HEK293T (cell line): ENCODE results near the gene KRT38.

Source experiments
- FOXM1 ChIP-seq: fragments of 450-650 bp; IDR thresholded peaks from 2 replicates; pipeline ENCODE4 v1.6.1; 2017; ENCODE audit warnings: mild to moderate bottlenecking, borderline replicate concordance
- LEF1 ChIP-seq: fragments of 450-650 bp; IDR thresholded peaks from 2 replicates; pipeline ENCODE4 v1.6.1; 2017; ENCODE audit warnings: mild to moderate bottlenecking, borderline replicate concordance
- NFRKB ChIP-seq: fragments of 450-650 bp; IDR thresholded peaks from 2 replicates; pipeline ENCODE4 v1.6.1; 2016; ENCODE audit warnings: mild to moderate bottlenecking, moderate library complexity
- PKNOX1 ChIP-seq: fragments of 450-650 bp; IDR thresholded peaks from 2 replicates; pipeline ENCODE4 v1.6.1; 2016
- SP1 ChIP-seq: fragments of 450-650 bp; IDR thresholded peaks from 2 replicates; pipeline ENCODE4 v1.6.1; 2017
- SUZ12 ChIP-seq: fragments of 450-650 bp; IDR thresholded peaks from 2 replicates; pipeline ENCODE4 v1.6.1; 2016; ENCODE audit warnings: mild to moderate bottlenecking
- TARDBP ChIP-seq: fragments of 450-650 bp; IDR thresholded peaks from 2 replicates; pipeline ENCODE4 v1.6.1; 2016
- ZNF384 ChIP-seq: fragments of 450-650 bp; IDR thresholded peaks from 2 replicates; pipeline ENCODE4 v1.6.1; 2016

GRCh38 chr17:41421116-41421515 is 19.7 kb downstream of the KRT38 start:
- TF ChIP-seq PKNOX1 (no peak), SUZ12 (no peak), SP1 (no peak), ZNF384 (no peak), LEF1 (no peak), NFRKB (no peak), FOXM1 (no peak), TARDBP (no peak)
